GM21528 (cell line): Measurements from ENCODE around the gene RSPH6A.

Experiments
- ATAC-seq: cut with Tn5 transposase; IDR thresholded peaks from one replicate; pipeline ENCODE4 v1.9.1; 2021; ENCODE audit warnings: mild to moderate bottlenecking, moderate library complexity; ENCODE audit not compliant: unreplicated experiment, low FRiP score

The RSPH6A gene

GRCh38 chr19:45825917-45826893 lies 11.1 kb upstream of the RSPH6A start:
- ATAC-seq = no peak

- ATAC-seq = no peak
Observed at GRCh38 chr19:45825263-45825605, 10.1 kb upstream of the RSPH6A start.

GRCh38 chr19:45824531-45825262 lies 9.6 kb upstream of the RSPH6A start:
- ATAC-seq = no peak

GRCh38 chr19:45824041-45824471 lies 8.9 kb upstream of the RSPH6A start:
- ATAC-seq = no peak

GRCh38 chr19:45823182-45823581 lies 8.1 kb upstream of the RSPH6A start:
- no peak for ATAC-seq

GRCh38 chr19:45822716-45823115 lies 7.6 kb upstream of the RSPH6A start:
- ATAC-seq = no peak

- no peak for ATAC-seq
Observed at GRCh38 chr19:45821570-45821969, 6.5 kb upstream of the RSPH6A start.

GRCh38 chr19:45821103-45821521 lies 6.0 kb upstream of the RSPH6A start:
- ATAC-seq = no peak

GRCh38 chr19:45820413-45821102 lies 5.5 kb upstream of the RSPH6A start:
- no peak for ATAC-seq

- ATAC-seq = no peak
Observed at GRCh38 chr19:45819769-45820168, 4.7 kb upstream of the RSPH6A start.

- ATAC-seq = no peak
Observed at GRCh38 chr19:45817725-45818301, 2.7 kb upstream of the RSPH6A start.

- no peak for ATAC-seq
Observed at GRCh38 chr19:45817010-45817724, 2.1 kb upstream of the RSPH6A start.

- ATAC-seq = no peak
Observed at GRCh38 chr19:45816236-45817009, 1.3 kb upstream of the RSPH6A start.

- no peak for ATAC-seq
Observed at GRCh38 chr19:45815481-45816216, 541 bp upstream of the RSPH6A start.

- ATAC-seq = no peak
Observed at GRCh38 chr19:45814166-45814780, 835 bp downstream of the RSPH6A start.

- ATAC-seq = no peak
Observed at GRCh38 chr19:45812297-45812696, 2.8 kb downstream of the RSPH6A start.

- no peak for ATAC-seq
Observed at GRCh38 chr19:45809643-45810159, 5.4 kb downstream of the RSPH6A start.

GRCh38 chr19:45805719-45806118 lies 9.4 kb downstream of the RSPH6A start:
- ATAC-seq = no peak
